SU-DHL-6 (cell line): ENCODE data around the gene ARFGAP3.

ENCODE experiments used
- H2AFZ ChIP-seq: fragments of 200-600 bp; sonication (generic); 2 replicates; pipeline ENCODE4 v1.6.1; 2014; ENCODE audit warnings: low read depth, mild to moderate bottlenecking, moderate library complexity, mixed read lengths, antibody characterized with exemption, low read length; ENCODE audit not compliant: severe bottlenecking
- H3F3A ChIP-seq: fragments of 200-600 bp; shearing (Covaris generic); 2 replicates; pipeline ENCODE4 v1.6.0; 2016; ENCODE audit warnings: antibody characterized with exemption, mild to moderate bottlenecking; ENCODE audit not compliant: insufficient read depth
- H3K27ac ChIP-seq: fragments of 200-600 bp; sonication (generic); 2 replicates; pipeline ENCODE4 v1.5.1; 2016; ENCODE audit warnings: low read depth, mild to moderate bottlenecking, low read length, moderate library complexity, mixed read lengths
- H3K27me3 ChIP-seq: fragments of 200-600 bp; sonication (generic), shearing (Covaris generic); 2 replicates; pipeline ENCODE4 v1.6.0; 2014; ENCODE audit warnings: mild to moderate bottlenecking, low read length
- H3K36me3 ChIP-seq: fragments of 200-600 bp; sonication (generic); 2 replicates; pipeline ENCODE4 v1.6.1; 2014; ENCODE audit warnings: mild to moderate bottlenecking, low read length, mixed read lengths
- H3K4me2 ChIP-seq: fragments of 300-600, 200-600 bp; shearing (Covaris generic), sonication (generic); 2 replicates; pipeline ENCODE4 v1.6.0; 2014; ENCODE audit warnings: low read length, low read depth, mild to moderate bottlenecking; ENCODE audit not compliant: poor library complexity, severe bottlenecking
- H3K4me3 ChIP-seq: fragments of 200-600 bp; sonication (generic); 2 replicates; pipeline ENCODE4 v1.5.1; 2014; ENCODE audit warnings: antibody characterized with exemption, low read length, mild to moderate bottlenecking, mixed read lengths; ENCODE audit not compliant: insufficient read depth, poor library complexity, severe bottlenecking
- H3K79me2 ChIP-seq: fragments of 200-600 bp; sonication (generic); 2 replicates; pipeline ENCODE4 v1.6.1; 2014; ENCODE audit warnings: mild to moderate bottlenecking, low read length, moderate library complexity; ENCODE audit not compliant: insufficient read depth
- H3K9ac ChIP-seq: fragments of 200-600 bp; sonication (generic); 2 replicates; pipeline ENCODE4 v1.7.0; 2014; ENCODE audit warnings: mild to moderate bottlenecking, low read length
- H3K9me2 ChIP-seq: fragments of 200-600 bp; sonication (generic); replicated peaks from 2 replicates; pipeline ENCODE4 v1.6.1; 2014; ENCODE audit warnings: low read length; ENCODE audit not compliant: insufficient read depth
- H3K9me3 ChIP-seq: fragments of 200-600 bp; sonication (generic); 2 replicates; pipeline ENCODE4 v1.6.1; 2014; ENCODE audit warnings: low read length, mixed read lengths; ENCODE audit not compliant: insufficient read depth
- H4K20me1 ChIP-seq: fragments of 200-600 bp; sonication (generic); 2 replicates; pipeline ENCODE4 v1.6.1; 2014; ENCODE audit warnings: low read depth, mild to moderate bottlenecking, antibody characterized with exemption, low read length, moderate library complexity, mixed read lengths
- CTCF ChIP-seq: fragments of 200-600 bp; sonication (generic); IDR thresholded peaks from one replicate; pipeline ENCODE4 v1.5.1; 2017; ENCODE audit warnings: antibody characterized with exemption, mild to moderate bottlenecking, low read length, moderate library complexity; ENCODE audit not compliant: insufficient read depth, poor library complexity, severe bottlenecking
- EZH2phosphoT487 ChIP-seq: fragments of 200-600 bp; sonication (generic), shearing (Covaris generic); conservative IDR thresholded peaks from 2 replicates; pipeline ENCODE4 v1.6.1; 2018; ENCODE audit warnings: mild to moderate bottlenecking, antibody characterized with exemption, low read length, moderate library complexity, mixed read lengths

ARFGAP3 gene

GRCh38 chr22:42791721-42792452 is 65.2 kb downstream of the ARFGAP3 start:
- H3K27ac ChIP-seq, result no peak overlapping the region
- no peak overlapping the region for H3K4me2 ChIP-seq
- no peaks in the 10 kb centered on the region for H4K20me1 ChIP-seq
- no peaks in the 10 kb centered on the region for H3K36me3 ChIP-seq
- no peak overlapping the region for H2AFZ ChIP-seq
- H3K9ac ChIP-seq, result no peak overlapping the region
- H3K4me3 ChIP-seq, result no peak overlapping the region
- no peaks in the 10 kb centered on the region for H3K9me2 ChIP-seq
- no peaks in the 10 kb centered on the region for H3K9me3 ChIP-seq
- H3K27me3 ChIP-seq, result no peaks in the 10 kb centered on the region
- no peaks in the 10 kb centered on the region for H3K79me2 ChIP-seq
- no peak for TF ChIP-seq CTCF
- no peak for TF ChIP-seq EZH2phosphoT487
- H3F3A ChIP-seq, result no peaks in the 10 kb centered on the region; the same call in 1 of the 2 replicates

- Histone ChIP-seq H3K9me2 (no peaks in the 10 kb centered on the region), H3K27me3 (no peaks in the 10 kb centered on the region), H3K9ac (no peak overlapping the region), H4K20me1 (no peaks in the 10 kb centered on the region), H3K4me3 (no peak overlapping the region), H2AFZ (no peak overlapping the region), H3K9me3 (no peaks in the 10 kb centered on the region), H3K36me3 (no peaks in the 10 kb centered on the region), H3F3A (no peaks in the 10 kb centered on the region), H3K4me2 (no peak overlapping the region), H3K27ac (no peak overlapping the region), H3K79me2 (no peaks in the 10 kb centered on the region)
- TF ChIP-seq CTCF, result no peak
- no peak for TF ChIP-seq EZH2phosphoT487
These were observed 68.6 kb downstream of the ARFGAP3 start for GRCh38 chr22:42788466-42788865.

- TF ChIP-seq CTCF, result no peak
- TF ChIP-seq EZH2phosphoT487, result no peak
- H2AFZ ChIP-seq, result no peak overlapping the region
- no peaks in the 10 kb centered on the region for H3F3A ChIP-seq
- H3K36me3 ChIP-seq, result no peaks in the 10 kb centered on the region
- H3K4me2 ChIP-seq, result no peak overlapping the region
- H3K9ac ChIP-seq, result no peak overlapping the region
- no peaks in the 10 kb centered on the region for H3K27me3 ChIP-seq
- H3K9me2 ChIP-seq, result no peaks in the 10 kb centered on the region
- no peak overlapping the region for H3K27ac ChIP-seq
- no peak overlapping the region for H3K4me3 ChIP-seq
- no peaks in the 10 kb centered on the region for H3K79me2 ChIP-seq
- H4K20me1 ChIP-seq, result no peaks in the 10 kb centered on the region
- H3K9me3 ChIP-seq, result no peaks in the 10 kb centered on the region
These were observed 69.1 kb downstream of the ARFGAP3 start for GRCh38 chr22:42788021-42788420.
